ENCODE measurements around the gene PMF1. TPM values are rescaled to one million over a fixed set of nuclear protein-coding genes. Genes with fewer than 3 reads are reported as not detected.

Gene PMF1
- total RNA-seq, 1 donor = 34.0 TPM

DNA sequence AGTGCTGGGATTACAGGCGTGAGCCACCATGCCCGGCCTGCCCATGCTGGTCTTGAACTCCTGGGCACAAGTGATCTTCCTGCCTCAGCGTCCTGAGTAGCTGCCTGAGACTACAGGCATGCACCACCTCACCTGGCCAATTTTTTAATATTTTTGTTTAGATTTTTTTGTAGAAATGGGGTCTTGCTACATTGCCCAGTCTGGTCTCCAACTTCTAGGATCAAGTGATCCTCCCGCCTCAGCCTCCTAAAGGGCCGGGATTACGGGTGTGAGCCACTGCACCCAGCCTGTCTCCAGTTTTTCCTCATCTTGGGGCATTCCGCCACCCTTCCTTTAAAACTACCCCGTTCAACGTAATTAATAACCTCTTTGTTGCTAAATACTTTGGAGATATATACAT, 7.4 kb downstream of the PMF1 start:
- H3K4me2 ChIP-seq (ENCODE audit: insufficient read depth, low read length) = no peak overlapping the region
- H3K4me1 ChIP-seq (ENCODE audit: insufficient read depth, low read length) = peaks cover 20% of the 10 kb centered on the region
- H3K4me3 ChIP-seq (ENCODE audit: insufficient read depth, low read length) = no peak overlapping the region
- no peaks in the 10 kb centered on the region for H3K27me3 ChIP-seq (ENCODE audit: insufficient read depth, low read length)
- DNase-seq (ENCODE audit: insufficient read length, low spot score, missing footprints) = no peak
- H3K9me3 ChIP-seq (ENCODE audit: low read depth, low read length) = no peaks in the 10 kb centered on the region
- no peak overlapping the region for H2AFZ ChIP-seq (ENCODE audit: low read length)
- peaks cover 19% of the 10 kb centered on the region for H3K79me2 ChIP-seq (ENCODE audit: insufficient read depth, low read length)
- H3K27ac ChIP-seq (ENCODE audit: low read depth, low read length) = no peak overlapping the region
- H3K36me3 ChIP-seq (ENCODE audit: insufficient read depth, low read length) = peaks cover 27% of the 10 kb centered on the region
- TF ChIP-seq, protein P1, sequence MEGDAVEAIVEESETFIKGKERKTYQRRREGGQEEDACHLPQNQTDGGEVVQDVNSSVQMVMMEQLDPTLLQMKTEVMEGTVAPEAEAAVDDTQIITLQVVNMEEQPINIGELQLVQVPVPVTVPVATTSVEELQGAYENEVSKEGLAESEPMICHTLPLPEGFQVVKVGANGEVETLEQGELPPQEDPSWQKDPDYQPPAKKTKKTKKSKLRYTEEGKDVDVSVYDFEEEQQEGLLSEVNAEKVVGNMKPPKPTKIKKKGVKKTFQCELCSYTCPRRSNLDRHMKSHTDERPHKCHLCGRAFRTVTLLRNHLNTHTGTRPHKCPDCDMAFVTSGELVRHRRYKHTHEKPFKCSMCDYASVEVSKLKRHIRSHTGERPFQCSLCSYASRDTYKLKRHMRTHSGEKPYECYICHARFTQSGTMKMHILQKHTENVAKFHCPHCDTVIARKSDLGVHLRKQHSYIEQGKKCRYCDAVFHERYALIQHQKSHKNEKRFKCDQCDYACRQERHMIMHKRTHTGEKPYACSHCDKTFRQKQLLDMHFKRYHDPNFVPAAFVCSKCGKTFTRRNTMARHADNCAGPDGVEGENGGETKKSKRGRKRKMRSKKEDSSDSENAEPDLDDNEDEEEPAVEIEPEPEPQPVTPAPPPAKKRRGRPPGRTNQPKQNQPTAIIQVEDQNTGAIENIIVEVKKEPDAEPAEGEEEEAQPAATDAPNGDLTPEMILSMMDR (IDR thresholded peaks at IDR 0.05; ENCODE audit: extremely low read depth, low read depth, low read length) = no peak
- peaks cover 13% of the 10 kb centered on the region for H4K20me1 ChIP-seq (ENCODE audit: insufficient read depth, low read length)

GRCh38 chr1:156221986-156222692, 9.3 kb downstream of the PMF1 start:
- TF ChIP-seq, protein P1 (IDR thresholded peaks at IDR 0.05; ENCODE audit: extremely low read depth, low read depth, low read length) = no peak
- H3K4me2 ChIP-seq (ENCODE audit: insufficient read depth, low read length) = no peak overlapping the region
- DNase-seq (ENCODE audit: insufficient read length, low spot score, missing footprints) = no peak

GRCh38 chr1:156225677-156226014, 12.8 kb downstream of the PMF1 start:
- H3K27me3 ChIP-seq (ENCODE audit: insufficient read depth, low read length) = no peaks in the 10 kb centered on the region
- H3K4me1 ChIP-seq (ENCODE audit: insufficient read depth, low read length) = peaks cover 9% of the 10 kb centered on the region
- H3K36me3 ChIP-seq (ENCODE audit: insufficient read depth, low read length) = peaks cover 43% of the 10 kb centered on the region
- no peak for DNase-seq (ENCODE audit: insufficient read length, low spot score, missing footprints)
- no peak overlapping the region for H3K27ac ChIP-seq (ENCODE audit: low read depth, low read length)
- H3K4me2 ChIP-seq (ENCODE audit: insufficient read depth, low read length) = no peak overlapping the region
- H2AFZ ChIP-seq (ENCODE audit: low read length) = no peak overlapping the region
- no peaks in the 10 kb centered on the region for H3K9me3 ChIP-seq (ENCODE audit: low read depth, low read length)
- TF ChIP-seq, protein P1 (IDR thresholded peaks at IDR 0.05; ENCODE audit: extremely low read depth, low read depth, low read length) = no peak
- H3K79me2 ChIP-seq (ENCODE audit: insufficient read depth, low read length) = peaks cover 8% of the 10 kb centered on the region
- H4K20me1 ChIP-seq (ENCODE audit: insufficient read depth, low read length) = peaks cover 13% of the 10 kb centered on the region
- H3K4me3 ChIP-seq (ENCODE audit: insufficient read depth, low read length) = no peak overlapping the region

More at GRCh38 chr1:156221986-156222692, 9.3 kb downstream of the PMF1 start:
- Histone ChIP-seq H2AFZ (ENCODE audit: low read length) (no peak overlapping the region), H3K36me3 (ENCODE audit: insufficient read depth, low read length) (peaks cover 37% of the 10 kb centered on the region), H3K4me3 (ENCODE audit: insufficient read depth, low read length) (no peak overlapping the region), H3K27me3 (ENCODE audit: insufficient read depth, low read length) (no peaks in the 10 kb centered on the region), H3K9me3 (ENCODE audit: low read depth, low read length) (no peaks in the 10 kb centered on the region), H4K20me1 (ENCODE audit: insufficient read depth, low read length) (peaks cover 13% of the 10 kb centered on the region), H3K27ac (ENCODE audit: low read depth, low read length) (no peak overlapping the region), H3K79me2 (ENCODE audit: insufficient read depth, low read length) (peaks cover 13% of the 10 kb centered on the region), H3K4me1 (ENCODE audit: insufficient read depth, low read length) (peaks cover 20% of the 10 kb centered on the region)

DNA sequence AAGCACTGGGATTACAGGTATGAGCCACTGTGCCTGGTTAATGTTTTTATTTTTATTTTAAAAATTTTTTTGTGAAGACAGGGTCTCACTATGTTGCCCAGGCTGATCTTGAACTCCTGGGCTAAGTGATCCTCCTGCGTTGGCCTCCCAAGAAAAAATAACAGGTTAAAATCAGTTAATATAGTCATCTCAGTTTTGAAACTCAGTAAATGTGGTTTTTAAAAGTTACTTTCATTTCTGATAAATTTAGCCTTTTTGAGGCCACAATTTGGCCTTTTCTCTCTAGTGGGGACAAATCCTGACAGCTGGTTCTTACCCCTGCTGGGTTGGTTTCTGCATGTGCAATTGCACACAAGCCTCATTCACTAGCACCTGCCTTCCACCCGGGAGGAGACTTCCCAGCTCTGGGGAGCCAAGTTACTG, 13.3 kb downstream of the PMF1 start:
- peaks cover 9% of the 10 kb centered on the region for H3K4me1 ChIP-seq (ENCODE audit: insufficient read depth, low read length)
- H2AFZ ChIP-seq (ENCODE audit: low read length) = no peak overlapping the region
- no peak overlapping the region for H3K4me3 ChIP-seq (ENCODE audit: insufficient read depth, low read length)
- TF ChIP-seq, protein P1 (IDR thresholded peaks at IDR 0.05; ENCODE audit: extremely low read depth, low read depth, low read length) = no peak
- H3K79me2 ChIP-seq (ENCODE audit: insufficient read depth, low read length) = peaks cover 5% of the 10 kb centered on the region
- no peaks in the 10 kb centered on the region for H3K9me3 ChIP-seq (ENCODE audit: low read depth, low read length)
- peaks cover 13% of the 10 kb centered on the region for H4K20me1 ChIP-seq (ENCODE audit: insufficient read depth, low read length)
- H3K36me3 ChIP-seq (ENCODE audit: insufficient read depth, low read length) = peaks cover 38% of the 10 kb centered on the region
- DNase-seq (ENCODE audit: insufficient read length, low spot score, missing footprints) = no peak
- H3K27ac ChIP-seq (ENCODE audit: low read depth, low read length) = no peak overlapping the region
- no peaks in the 10 kb centered on the region for H3K27me3 ChIP-seq (ENCODE audit: insufficient read depth, low read length)
- no peak overlapping the region for H3K4me2 ChIP-seq (ENCODE audit: insufficient read depth, low read length)

Data from osteoblast (primary cell).